H7 (cell line): Measurements from ENCODE around the gene PHOSPHO1. TPM values are rescaled to one million over a fixed set of nuclear protein-coding genes. Genes with fewer than 3 reads are reported as not detected.

Experiments used
- DNase-seq: peaks from one replicate; pipeline ENCODE4 v3.0.0; 2012
- H3K27me3 ChIP-seq: 2 replicates; pipeline ENCODE4 v1.6.0; 2011; ENCODE audit warnings: mild to moderate bottlenecking, low read length; ENCODE audit not compliant: control insufficient read depth, insufficient read depth
- H3K36me3 ChIP-seq: replicated peaks from 2 replicates; pipeline ENCODE4 v1.5.1; 2011; ENCODE audit warnings: low read length; ENCODE audit not compliant: control insufficient read depth, insufficient read depth
- H3K4me3 ChIP-seq: 2 replicates; pipeline ENCODE4 v1.5.1; 2011; ENCODE audit warnings: low read depth, mild to moderate bottlenecking, control low read depth, low read length, moderate library complexity; ENCODE audit not compliant: insufficient read depth
- total RNA-seq: library from RNA; depleted of rRNA; stranded (reverse); fragments of >200 nt; shearing (Covaris generic); gene quantifications from 2 replicates; pipeline ENCODE4 v1.2.3, GENCODE V29; 2014

The PHOSPHO1 gene
- total RNA-seq, 1 experiment from 2014 or later, result 0.69 TPM

DNA sequence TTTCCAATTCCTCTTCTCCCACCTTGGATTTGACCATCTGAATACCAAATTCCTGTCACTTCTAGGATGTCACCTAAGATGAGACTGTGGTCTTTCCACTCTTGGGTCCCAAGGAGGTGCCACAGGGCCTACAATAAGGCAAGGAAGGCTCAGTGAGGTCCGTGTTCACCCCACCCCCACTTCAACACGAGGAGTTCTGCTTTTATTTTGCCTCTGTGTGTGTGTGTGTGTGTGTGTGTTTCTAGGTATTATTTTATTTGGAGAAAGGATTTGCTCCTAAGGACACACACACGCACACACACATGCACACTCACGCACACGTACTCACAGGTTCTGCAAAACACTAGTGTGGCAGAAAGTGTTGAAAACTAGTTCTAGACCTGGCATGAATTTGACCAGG, 24.5 kb upstream of the PHOSPHO1 start:
- H3K36me3 ChIP-seq, result no peaks in the 10 kb centered on the region
- H3K27me3 ChIP-seq, result peaks cover 5% of the 10 kb centered on the region
- H3K4me3 ChIP-seq, result no peak overlapping the region
- no peak for DNase-seq

DNA sequence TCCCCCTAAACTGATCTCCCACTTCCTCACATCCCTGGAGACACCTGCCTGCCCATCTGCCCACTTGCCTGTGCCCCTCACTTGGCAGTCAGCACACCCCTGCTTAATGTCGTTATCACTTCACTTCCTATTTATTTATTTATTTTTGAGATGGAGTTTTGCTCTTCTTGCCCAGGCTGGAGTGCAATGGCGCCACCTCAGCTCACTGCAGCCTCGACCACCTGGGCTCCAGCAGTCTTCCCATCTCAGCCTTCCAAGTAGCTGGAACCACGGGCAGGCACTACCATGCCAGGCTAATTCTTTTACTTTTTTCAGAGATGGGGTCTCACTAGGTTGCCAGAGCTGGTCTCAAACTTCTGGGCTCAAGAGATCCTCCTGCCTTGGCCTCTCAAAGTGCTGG, 23.5 kb upstream of the PHOSPHO1 start:
- H3K27me3 ChIP-seq, result no peaks in the 10 kb centered on the region
- no peak for DNase-seq
- no peaks in the 10 kb centered on the region for H3K36me3 ChIP-seq
- H3K4me3 ChIP-seq, result no peak overlapping the region

- no peak overlapping the region for H3K4me3 ChIP-seq
- no peaks in the 10 kb centered on the region for H3K27me3 ChIP-seq
- no peaks in the 10 kb centered on the region for H3K36me3 ChIP-seq
- no peak for DNase-seq
Measured at GRCh38 chr17:49252148-49252695, 21.6 kb upstream of the PHOSPHO1 start.

DNA sequence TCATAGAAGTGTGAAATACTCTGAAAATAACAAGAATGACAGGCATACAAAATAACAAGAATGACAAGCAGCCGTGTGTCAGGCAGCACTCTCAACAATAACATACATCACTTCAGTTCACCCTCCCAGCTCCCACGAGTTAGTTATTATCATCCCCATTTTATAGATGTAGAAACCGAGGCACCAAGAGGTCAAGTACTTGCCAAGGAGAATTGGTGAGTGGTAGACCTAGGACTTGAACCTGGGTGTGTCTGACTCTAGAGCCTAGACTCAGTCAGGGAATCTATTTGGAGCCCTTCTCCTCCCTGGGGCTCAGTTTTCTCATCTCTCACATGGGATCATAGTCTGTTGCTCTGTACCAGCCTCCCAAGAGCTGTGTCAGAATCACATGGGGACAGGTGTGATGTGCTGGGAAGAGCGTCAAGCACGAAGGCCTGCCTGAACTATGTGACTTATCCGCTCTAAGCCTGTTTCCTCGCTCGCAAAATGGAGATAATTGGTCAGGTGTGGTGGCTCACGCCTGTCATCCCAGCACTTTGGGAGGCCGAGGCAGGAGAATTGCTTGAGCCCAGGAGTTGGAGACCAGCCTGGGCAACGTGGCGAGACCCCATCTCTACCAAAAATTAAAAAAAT, 19.4 kb upstream of the PHOSPHO1 start:
- Histone ChIP-seq H3K4me3 (no peak overlapping the region), H3K27me3 (no peaks in the 10 kb centered on the region), H3K36me3 (no peaks in the 10 kb centered on the region)
- no peak for DNase-seq

DNA sequence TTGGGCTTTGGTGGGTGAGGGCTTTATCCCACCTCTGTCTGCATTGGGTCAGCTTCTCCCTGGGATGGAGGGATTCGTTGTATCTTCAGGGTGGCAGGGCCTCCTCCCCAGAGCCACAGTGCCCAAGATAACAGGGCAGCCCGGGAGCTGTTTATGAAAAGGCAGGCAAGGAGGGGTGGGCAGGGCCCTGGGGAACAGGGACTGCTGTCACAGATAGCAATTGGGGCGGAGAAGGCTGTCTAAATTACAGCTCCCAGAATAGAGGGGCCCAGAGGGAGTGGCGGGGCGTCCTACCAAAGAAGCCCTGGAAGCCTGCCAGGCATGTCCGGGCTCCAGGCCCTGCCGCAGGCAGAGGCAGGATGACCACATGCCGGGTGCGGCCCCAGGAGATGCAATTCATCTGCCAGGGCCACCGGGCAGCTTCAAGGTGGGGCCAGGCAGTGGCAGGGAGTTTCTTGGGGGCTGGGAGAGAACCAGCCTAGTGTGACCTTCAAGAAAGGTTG, 18.8 kb upstream of the PHOSPHO1 start:
- DNase-seq, result peak; percentile 45
- Histone ChIP-seq H3K36me3 (no peaks in the 10 kb centered on the region), H3K4me3 (no peak overlapping the region), H3K27me3 (no peaks in the 10 kb centered on the region)

GRCh38 chr17:49247944-49248343, 17.4 kb upstream of the PHOSPHO1 start:
- Histone ChIP-seq H3K27me3 (no peaks in the 10 kb centered on the region), H3K4me3 (no peak overlapping the region), H3K36me3 (no peaks in the 10 kb centered on the region)
- DNase-seq, result no peak

DNA sequence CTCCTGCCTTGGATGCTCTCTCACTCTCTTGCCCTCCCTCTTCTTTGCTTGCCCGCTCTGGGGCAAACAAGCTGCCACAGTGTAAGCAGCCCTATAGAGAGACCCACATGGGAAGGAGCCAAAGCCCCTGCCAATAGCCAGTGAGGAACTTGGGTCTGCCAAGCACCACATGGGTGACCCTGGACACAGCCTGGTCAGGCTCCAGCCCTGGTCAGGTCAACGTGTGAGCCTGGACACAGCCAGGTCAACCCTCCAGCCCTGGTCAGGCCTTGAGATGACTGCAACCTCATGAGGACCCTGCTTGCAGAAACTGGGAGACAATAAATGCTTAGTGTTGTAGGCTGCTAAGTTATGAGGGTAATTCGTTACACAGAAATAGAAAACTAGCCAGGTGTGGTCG, 14.3 kb upstream of the PHOSPHO1 start:
- H3K27me3 ChIP-seq, result no peaks in the 10 kb centered on the region
- no peak overlapping the region for H3K4me3 ChIP-seq
- H3K36me3 ChIP-seq, result no peaks in the 10 kb centered on the region
- no peak for DNase-seq

- no peak overlapping the region for H3K4me3 ChIP-seq
- no peaks in the 10 kb centered on the region for H3K36me3 ChIP-seq
- H3K27me3 ChIP-seq, result no peaks in the 10 kb centered on the region
- DNase-seq, result no peak
Measured at GRCh38 chr17:49242813-49243212, 12.2 kb upstream of the PHOSPHO1 start.

DNA sequence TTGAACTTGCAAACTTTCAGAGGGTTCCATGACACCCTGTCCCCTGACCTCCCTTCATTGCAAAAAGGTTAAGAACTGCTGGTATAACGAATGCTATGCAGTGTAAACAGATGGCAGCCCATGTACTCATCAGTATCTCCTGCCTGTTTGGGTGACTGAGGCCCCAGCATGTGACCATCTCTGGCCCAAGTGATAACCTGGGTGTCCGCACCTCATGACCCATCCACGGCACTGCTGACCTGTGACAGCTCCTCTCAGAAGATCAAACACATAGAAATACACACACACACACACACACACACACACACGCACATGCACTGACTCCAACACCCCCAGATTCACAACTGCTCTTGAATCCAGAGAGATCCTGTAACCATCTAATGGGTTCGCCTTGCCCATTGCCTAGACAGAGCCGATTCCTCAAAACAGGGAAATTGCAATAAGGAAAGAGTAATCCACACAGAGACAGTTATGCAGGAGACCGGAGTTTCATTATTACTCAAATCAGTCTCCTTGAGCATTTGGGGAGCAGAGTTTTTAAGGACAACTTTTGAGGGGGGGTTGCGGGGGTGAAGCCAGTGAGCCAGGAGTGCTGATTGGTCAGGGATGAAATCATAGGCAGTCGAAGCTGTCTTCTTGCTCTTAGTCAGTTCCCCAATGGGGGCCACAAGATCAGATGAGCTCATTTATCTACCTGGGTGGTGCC, 11.3 kb upstream of the PHOSPHO1 start:
- Histone ChIP-seq H3K36me3 (no peaks in the 10 kb centered on the region), H3K27me3 (no peaks in the 10 kb centered on the region)
- no peak for DNase-seq

DNA sequence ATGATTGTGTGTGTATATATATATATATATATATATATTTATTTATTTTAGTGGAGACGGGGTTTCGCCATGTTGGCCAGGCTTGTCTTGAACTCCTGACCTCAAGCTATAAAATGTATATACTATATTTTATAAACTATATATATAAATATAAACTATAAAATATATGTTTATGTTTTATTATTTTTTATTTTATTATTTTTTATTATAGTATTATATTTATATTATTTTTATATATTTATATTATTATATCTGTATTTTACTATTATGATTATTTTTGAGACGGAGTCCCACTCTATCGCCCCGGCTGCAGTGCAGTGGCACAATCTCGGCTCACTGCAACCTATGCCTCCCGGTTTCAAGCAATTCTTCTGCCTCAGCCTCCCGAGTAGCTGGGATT, 10.5 kb upstream of the PHOSPHO1 start:
- Histone ChIP-seq H3K27me3 (no peaks in the 10 kb centered on the region), H3K36me3 (no peaks in the 10 kb centered on the region), H3K4me3 (no peak overlapping the region)
- DNase-seq, result no peak

More for the DNA sequence above, 11.3 kb upstream of the PHOSPHO1 start:
- H3K4me3 ChIP-seq, result no peak overlapping the region

- no peak for DNase-seq
- H3K27me3 ChIP-seq, result no peaks in the 10 kb centered on the region
Measured at GRCh38 chr17:49240619-49241018, 10.0 kb upstream of the PHOSPHO1 start.

DNA sequence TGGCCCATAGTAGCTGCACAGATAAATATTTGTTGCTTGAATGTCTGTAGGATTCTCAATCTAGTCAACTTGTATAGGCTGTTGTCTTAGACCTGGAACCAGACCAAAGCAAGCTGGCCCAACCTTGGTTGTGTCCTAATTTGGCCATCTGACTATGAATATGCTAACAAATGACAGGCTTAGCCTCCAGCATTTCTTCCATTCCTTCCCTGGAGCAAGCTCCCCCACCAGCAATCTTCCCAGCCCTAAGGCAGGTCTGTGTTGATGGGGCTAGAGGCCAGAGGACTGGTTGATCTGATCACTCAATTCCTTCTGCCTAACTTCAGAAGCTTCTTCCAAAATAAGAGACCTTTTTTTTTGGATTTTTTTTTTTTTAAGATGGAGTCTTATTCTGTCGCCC, 9.4 kb upstream of the PHOSPHO1 start:
- Histone ChIP-seq H3K27me3 (no peaks in the 10 kb centered on the region), H3K4me3 (no peak overlapping the region), H3K36me3 (no peaks in the 10 kb centered on the region)
- no peak for DNase-seq

More at GRCh38 chr17:49240619-49241018, 10.0 kb upstream of the PHOSPHO1 start:
- H3K36me3 ChIP-seq, result no peaks in the 10 kb centered on the region
- no peak overlapping the region for H3K4me3 ChIP-seq

DNA sequence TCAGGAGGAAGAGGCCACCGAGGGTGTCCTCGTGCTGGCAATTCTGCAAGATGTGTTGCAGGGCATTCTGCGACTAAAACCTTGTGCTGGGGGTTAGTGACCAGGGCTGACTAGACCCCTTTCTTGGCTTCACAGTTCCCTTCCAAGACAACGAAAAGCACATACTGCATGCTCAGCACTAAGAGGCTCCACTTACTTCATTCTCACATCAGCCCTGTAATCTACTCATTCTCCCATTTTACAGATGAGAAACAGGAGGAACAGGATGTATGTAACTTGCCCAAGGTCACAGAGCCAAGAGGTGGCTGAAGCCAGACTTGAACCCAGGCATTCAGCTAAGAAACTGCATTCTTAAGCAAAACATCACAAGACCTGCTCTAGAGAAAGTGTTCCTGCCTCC, 5.3 kb upstream of the PHOSPHO1 start:
- no peak for DNase-seq
- Histone ChIP-seq H3K27me3 (peaks cover 9% of the 10 kb centered on the region), H3K4me3 (no peak overlapping the region), H3K36me3 (no peaks in the 10 kb centered on the region)

- Histone ChIP-seq H3K4me3 (no peak overlapping the region), H3K36me3 (no peaks in the 10 kb centered on the region), H3K27me3 (peaks cover 18% of the 10 kb centered on the region)
- no peak for DNase-seq
Measured at GRCh38 chr17:49234509-49235080, 4.0 kb upstream of the PHOSPHO1 start.

- Histone ChIP-seq H3K36me3 (no peaks in the 10 kb centered on the region), H3K27me3 (peaks cover 34% of the 10 kb centered on the region), H3K4me3 (peak overlapping the region; percentile 87; the same call in 1 of the 2 replicates)
- DNase-seq, result no peak
Measured at GRCh38 chr17:49231563-49231894, 942 bp upstream of the PHOSPHO1 start.
